Activated CD8-positive, alpha-beta T cell treated with anti-CD3 and anti-CD28 coated beads for 36 hours (primary cell): ENCODE data around the gene PARK7. TPM values are rescaled to one million over a fixed set of nuclear protein-coding genes. Genes with fewer than 3 reads are reported as not detected.
A peak's percentile ranks its signal among the peaks of the same experiment; 100 is the strongest.

Source experiments
- ATAC-seq: fragments of 200-7000 bp; cut with Tn5 transposase; one replicate; pipeline ENCODE4 v1.10.0; 2021; ENCODE audit warnings: mild to moderate bottlenecking, moderate library complexity
- CTCF ChIA-PET: fragments of 350-600 bp; sonication (Branson Sonifier 250); formaldehyde crosslinking; loops from one replicate; lab custom pipeline; 2021; ENCODE audit warnings: antibody characterized with exemption; lab: Charles Lee
- POLR2A ChIA-PET: fragments of 350-600 bp; sonication (Branson Sonifier 250); formaldehyde crosslinking; loops from one replicate; lab custom pipeline; 2021; ENCODE audit warnings: antibody characterized with exemption; lab: Charles Lee
- DNase-seq: peaks from one replicate; pipeline ENCODE4 v3.0.0-alpha.2; 2020
- H3K27ac Mint-ChIP-seq: one replicate; pipeline ENCODE4 v1.8.0; 2021; ENCODE audit warnings: mild to moderate bottlenecking, mixed read lengths
- H3K27me3 Mint-ChIP-seq: one replicate; pipeline ENCODE4 v1.8.0; 2021; ENCODE audit warnings: mixed read lengths
- H3K36me3 Mint-ChIP-seq: one replicate; pipeline ENCODE4 v1.8.0; 2021; ENCODE audit warnings: low read depth, mixed read lengths
- H3K4me1 Mint-ChIP-seq: one replicate; pipeline ENCODE4 v1.8.0; 2021; ENCODE audit warnings: low read depth, mixed read lengths
- H3K4me3 Mint-ChIP-seq: one replicate; pipeline ENCODE4 v1.8.0; 2021; ENCODE audit warnings: mild to moderate bottlenecking, moderate library complexity, mixed read lengths
- H3K9me3 Mint-ChIP-seq: one replicate; pipeline ENCODE4 v1.8.0; 2021; ENCODE audit warnings: mixed read lengths
- CTCF ChIP-seq: fragments of 200-600 bp; IDR thresholded peaks from one replicate; pipeline ENCODE4 v1.8.0; 2022; ENCODE audit warnings: antibody characterized with exemption, mild to moderate bottlenecking
- intact Hi-C: fragments of 100-400 bp; cut with micrococcal nuclease; formaldehyde crosslinking; loops from one replicate; pipeline ENCODE4 v1.10.0; 2022
- total RNA-seq, 2 experiments: library from RNA; stranded (reverse); gene quantifications; one replicate each; pipeline ENCODE4 v1.2.3, GENCODE V29; 2021

Gene PARK7
- total RNA-seq, 2 experiments from 2014 or later, result 539 to 552 TPM

- CTCF ChIA-PET, result no interaction called here
- Mint-ChIP-seq H3K9me3 (no peaks in the 10 kb centered on the region), H3K27me3 (no peaks in the 10 kb centered on the region), H3K36me3 (peaks cover under 1% of the 10 kb centered on the region), H3K4me1 (peaks cover 60% of the 10 kb centered on the region), H3K4me3 (peak overlapping the region; percentile 84), H3K27ac (peak overlapping the region; percentile 95)
- POLR2A ChIA-PET, result no interaction called here
- ATAC-seq (peak; percentile 77), DNase-seq (peak; percentile 97)
- intact Hi-C loops, result loop anchor here (5.0 kb wide), 1 partner anchor 37 kb away; no protein-coding TSS in a partner anchor
- TF ChIP-seq CTCF, result no peak
Measured at GRCh38 chr1:7953850-7954609, 7.5 kb upstream of the PARK7 start.

DNA sequence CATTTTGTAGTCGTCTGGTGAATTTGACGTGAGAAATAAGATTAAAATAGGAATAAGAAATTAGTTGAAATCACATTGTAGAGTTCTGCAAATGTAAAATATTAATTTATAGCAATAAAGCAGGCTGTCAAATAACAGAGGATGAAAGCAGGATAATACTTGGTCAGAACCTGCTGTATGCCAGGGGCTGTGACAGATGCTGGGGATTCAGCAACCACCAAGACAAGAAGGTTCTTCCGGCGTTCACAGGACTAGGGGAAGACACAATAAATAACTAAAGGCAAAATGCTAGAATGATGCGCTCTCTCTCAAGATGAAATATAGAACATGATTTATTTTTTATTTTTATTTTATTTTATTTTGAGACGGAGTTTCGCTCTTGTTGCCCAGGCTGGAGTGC, 6.8 kb upstream of the PARK7 start:
- ChIA-PET POLR2A (interaction anchor here (0.7 kb wide), 1 partner anchor 307 kb away, joined by 5 read pairs; no protein-coding TSS in a partner anchor), CTCF (no interaction called here)
- Mint-ChIP-seq H3K9me3 (no peaks in the 10 kb centered on the region), H3K4me1 (peaks cover 60% of the 10 kb centered on the region), H3K27ac (peak overlapping the region; percentile 95), H3K27me3 (no peaks in the 10 kb centered on the region), H3K4me3 (peak overlapping the region; percentile 84), H3K36me3 (peaks cover 3% of the 10 kb centered on the region)
- intact Hi-C loops, result loop anchor here (5.0 kb wide), 1 partner anchor 37 kb away; no protein-coding TSS in a partner anchor
- no peak for TF ChIP-seq CTCF
- no peak for ATAC-seq
- no peak for DNase-seq

GRCh38 chr1:7956218-7957032, 5.1 kb upstream of the PARK7 start:
- peak overlapping the region; percentile 8 for H3K4me3 Mint-ChIP-seq
- POLR2A ChIA-PET, result interaction anchor here (0.7 kb wide), 2 partner anchors 18 to 510 kb away, joined by 4 to 5 read pairs; no protein-coding TSS in a partner anchor

DNA sequence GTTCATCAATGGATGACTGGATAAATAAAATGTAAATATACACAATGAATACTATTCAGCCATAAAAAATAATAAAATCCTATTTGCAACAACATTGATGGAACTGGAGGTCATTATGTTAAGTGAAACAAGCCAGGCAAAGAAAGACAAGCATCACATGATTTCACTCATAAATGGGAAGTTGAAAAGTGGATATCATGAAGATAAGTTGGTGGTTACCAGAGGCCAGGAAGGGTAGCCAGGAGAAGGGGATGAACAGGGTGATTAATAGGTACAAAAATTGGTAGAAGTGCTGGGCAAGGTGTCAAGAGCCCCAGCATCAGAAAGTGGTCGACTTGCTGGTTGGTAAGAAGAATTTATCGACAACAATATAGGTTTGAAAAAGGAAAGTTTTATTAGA, 1.3 kb upstream of the PARK7 start:
- DNase-seq (no peak), ATAC-seq (no peak)
- CTCF ChIA-PET, result interaction anchor here (0.7 kb wide), 1 partner anchor 11 kb away, joined by 4 read pairs; no protein-coding TSS in a partner anchor
- intact Hi-C loops, result no loop called here
- Mint-ChIP-seq H3K27ac (peak overlapping the region; percentile 99), H3K27me3 (no peaks in the 10 kb centered on the region), H3K9me3 (no peaks in the 10 kb centered on the region), H3K4me3 (peak overlapping the region; percentile 98), H3K4me1 (peaks cover 61% of the 10 kb centered on the region), H3K36me3 (peaks cover 43% of the 10 kb centered on the region)
- no peak for TF ChIP-seq CTCF
- POLR2A ChIA-PET, result interaction anchor here (0.6 to 5.7 kb wide), 4 partner anchors 12 to 85 kb away, joined by 3 to 39 read pairs (median 12); partner anchors contain the start of gene TNFRSF9

More at GRCh38 chr1:7956218-7957032, 5.1 kb upstream of the PARK7 start:
- intact Hi-C loops, result no loop called here
- ATAC-seq (no peak), DNase-seq (no peak)
- CTCF ChIA-PET, result interaction anchor here (1.5 kb wide), 1 partner anchor 32 kb away, joined by 5 read pairs; no protein-coding TSS in a partner anchor
- no peaks in the 10 kb centered on the region for H3K9me3 Mint-ChIP-seq
- TF ChIP-seq CTCF, result no peak
- peak overlapping the region; percentile 93 for H3K27ac Mint-ChIP-seq
- peaks cover 57% of the 10 kb centered on the region for H3K4me1 Mint-ChIP-seq
- peaks cover 8% of the 10 kb centered on the region for H3K36me3 Mint-ChIP-seq
- H3K27me3 Mint-ChIP-seq, result no peaks in the 10 kb centered on the region
